H4 (cell line): ENCODE results near the gene NR6A1. TPM values are rescaled to one million over a fixed set of nuclear protein-coding genes. Genes with fewer than 3 reads are reported as not detected.
"Not testable (repeated sequence)": the region's sequence is repeated elsewhere in the genome, so short reads cannot be mapped to it uniquely, and the experiment has no call there.

Source experiments
- DNase-seq: peaks from one replicate; pipeline ENCODE4 v3.0.0-alpha.2; 2015; ENCODE audit warnings: low spot score
- total RNA-seq: library from RNA; depleted of rRNA; stranded (reverse); fragments of >200 nt; shearing (Covaris generic); gene quantifications from 2 replicates; pipeline ENCODE4 v1.2.3, GENCODE V29; 2014

NR6A1 gene
- total RNA-seq, 1 experiment from 2014 or later: 3.7 TPM

GRCh38 chr9:124776954-124777648 lies 6.0 kb upstream of the NR6A1 start, which contains the start of gene OLFML2A:
Gene OLFML2A, plus strand, starts transcription at chr9:124777133. Its CDS starts 138 bp downstream, at chr9:124777271.
- no peak for DNase-seq

- no peak for DNase-seq
Measured at GRCh38 chr9:124776618-124776953, 5.5 kb upstream of the NR6A1 start.

- DNase-seq: peak; percentile 65
Measured at GRCh38 chr9:124774129-124774978, 3.2 kb upstream of the NR6A1 start.

- no peak for DNase-seq
Measured at GRCh38 chr9:124773473-124774128, 2.5 kb upstream of the NR6A1 start.

GRCh38 chr9:124772877-124773276 lies 1.8 kb upstream of the NR6A1 start:
- DNase-seq: not testable (repeated sequence)

GRCh38 chr9:124771867-124772679 lies 962 bp upstream of the NR6A1 start:
- peak; percentile 58 for DNase-seq

GRCh38 chr9:124770359-124771020 lies 621 bp downstream of the NR6A1 start:
- no peak for DNase-seq

- DNase-seq: no peak
Measured at GRCh38 chr9:124769549-124770358, 1.4 kb downstream of the NR6A1 start.

GRCh38 chr9:124768750-124769548 lies 2.2 kb downstream of the NR6A1 start:
- DNase-seq: no peak

GRCh38 chr9:124768334-124768733 lies 2.8 kb downstream of the NR6A1 start:
- no peak for DNase-seq

- no peak for DNase-seq
Measured at GRCh38 chr9:124767821-124768220, 3.3 kb downstream of the NR6A1 start.

- DNase-seq: no peak
Measured at GRCh38 chr9:124766815-124767554, 4.1 kb downstream of the NR6A1 start.

- no peak for DNase-seq
Measured at GRCh38 chr9:124766326-124766725, 4.8 kb downstream of the NR6A1 start.

- DNase-seq: no peak
Measured at GRCh38 chr9:124765439-124765835, 5.7 kb downstream of the NR6A1 start.

GRCh38 chr9:124764774-124765438 lies 6.2 kb downstream of the NR6A1 start:
- DNase-seq: no peak

- no peak for DNase-seq
Measured at GRCh38 chr9:124762633-124763032, 8.5 kb downstream of the NR6A1 start.

GRCh38 chr9:124761710-124762109 lies 9.4 kb downstream of the NR6A1 start:
- no peak for DNase-seq

- no peak for DNase-seq
Measured at GRCh38 chr9:124761196-124761595, 9.9 kb downstream of the NR6A1 start.
